Natural killer cell treated with Interleukin-12 subunit alpha and Interleukin-12 subunit beta and Interleukin-15 and Interleukin-18, amount 100 ng/mL, for 72 hours (primary cell): Measurements from ENCODE around the gene ZNF521. TPM values are rescaled to one million over a fixed set of nuclear protein-coding genes. Genes with fewer than 3 reads are reported as not detected.
A peak's percentile ranks its signal among the peaks of the same experiment; 100 is the strongest.

ENCODE experiments used
- ATAC-seq, 2 donors: fragments of 150-1000 bp; cut with Tn5 transposase in 1 of 2; sonication (Bioruptor Pico), chemical (Tn5 transposase) in 1 of 2; 2 replicates each; pipeline ENCODE4 v1.10.0; 2021
- DNase-seq: peaks from one replicate; pipeline ENCODE4 v3.0.0; 2022; ENCODE audit warnings: low spot score
- H3K27ac Mint-ChIP-seq, 2 donors: 1 replicate in 1 of 2; 2 replicates in 1 of 2; pipeline ENCODE4 v1.8.0; 2022; ENCODE audit warnings: mixed read lengths in 2 of 2, mild to moderate bottlenecking in 1 of 2, moderate library complexity in 1 of 2
- H3K27me3 Mint-ChIP-seq, 2 donors: 1 replicate in 1 of 2; 2 replicates in 1 of 2; pipeline ENCODE4 v1.8.0; 2022; ENCODE audit warnings: mixed read lengths in 2 of 2
- H3K36me3 Mint-ChIP-seq: one replicate; pipeline ENCODE4 v1.8.0; 2022; ENCODE audit warnings: mixed read lengths
- H3K4me1 Mint-ChIP-seq, 2 donors: 1 replicate in 1 of 2; 2 replicates in 1 of 2; pipeline ENCODE4 v1.8.0; 2022; ENCODE audit warnings: low read depth in 2 of 2, mixed read lengths in 2 of 2, mild to moderate bottlenecking in 1 of 2
- H3K4me3 Mint-ChIP-seq: one replicate; pipeline ENCODE4 v1.8.0; 2022; ENCODE audit warnings: mixed read lengths
- H3K9me3 Mint-ChIP-seq: 2 replicates; pipeline ENCODE4 v1.8.0; 2022; ENCODE audit warnings: mixed read lengths
- total RNA-seq, 2 donors: library from RNA; stranded (reverse); gene quantifications; one replicate each; pipeline ENCODE4 v1.2.3, GENCODE V29; 2022

ZNF521 gene
- total RNA-seq, 2 donors from 2014 or later = 1.8 TPM; not detected in 1

- H3K27me3 Mint-ChIP-seq = peaks cover 3 to 5% of the 10 kb centered on the region in 2 donors
- no peak overlapping the region for H3K27ac Mint-ChIP-seq
- ATAC-seq (no peak), DNase-seq (no peak)
- H3K36me3 Mint-ChIP-seq = no peaks in the 10 kb centered on the region
- peaks cover 4% of the 10 kb centered on the region for H3K9me3 Mint-ChIP-seq
- no peaks in the 10 kb centered on the region for H3K4me1 Mint-ChIP-seq
- H3K4me3 Mint-ChIP-seq = no peak overlapping the region
Measured at GRCh38 chr18:25244924-25245698, 106.9 kb downstream of the ZNF521 start.

- H3K27me3 Mint-ChIP-seq = peaks cover 3 to 5% of the 10 kb centered on the region in 2 donors
- H3K9me3 Mint-ChIP-seq = peaks cover 4% of the 10 kb centered on the region
- no peaks in the 10 kb centered on the region for H3K36me3 Mint-ChIP-seq
- ATAC-seq (peak in 1 of 2 donors; percentile 11), DNase-seq (no peak)
- H3K4me1 Mint-ChIP-seq = no peaks in the 10 kb centered on the region
- no peak overlapping the region for H3K4me3 Mint-ChIP-seq
- no peak overlapping the region for H3K27ac Mint-ChIP-seq
Measured at GRCh38 chr18:25244170-25244569, 107.8 kb downstream of the ZNF521 start.

- no peak for ATAC-seq
- no peak overlapping the region for H3K4me3 Mint-ChIP-seq
- H3K4me1 Mint-ChIP-seq = no peaks in the 10 kb centered on the region
- H3K36me3 Mint-ChIP-seq = no peaks in the 10 kb centered on the region
- peaks cover 3 to 5% of the 10 kb centered on the region in 2 donors for H3K27me3 Mint-ChIP-seq
- no peak overlapping the region for H3K27ac Mint-ChIP-seq
- peaks cover 4% of the 10 kb centered on the region for H3K9me3 Mint-ChIP-seq
- no peak for DNase-seq
Measured at GRCh38 chr18:25243754-25244153, 108.2 kb downstream of the ZNF521 start.

- Mint-ChIP-seq H3K4me3 (no peak overlapping the region), H3K27ac (no peak overlapping the region), H3K36me3 (no peaks in the 10 kb centered on the region), H3K27me3 (peaks cover 3 to 5% of the 10 kb centered on the region in 2 donors), H3K9me3 (peaks cover 4% of the 10 kb centered on the region), H3K4me1 (no peaks in the 10 kb centered on the region)
- DNase-seq = no peak
- no peak for ATAC-seq
Measured at GRCh38 chr18:25243257-25243656, 108.7 kb downstream of the ZNF521 start.

GRCh38 chr18:25240420-25240770, 111.6 kb downstream of the ZNF521 start:
- no peak overlapping the region for H3K27ac Mint-ChIP-seq
- no peaks in the 10 kb centered on the region for H3K4me1 Mint-ChIP-seq
- no peaks in the 10 kb centered on the region for H3K9me3 Mint-ChIP-seq
- ATAC-seq (no peak), DNase-seq (no peak)
- peaks cover 0 to 5% of the 10 kb centered on the region in 2 donors for H3K27me3 Mint-ChIP-seq
- H3K36me3 Mint-ChIP-seq = no peaks in the 10 kb centered on the region
- no peak overlapping the region for H3K4me3 Mint-ChIP-seq

- DNase-seq (no peak), ATAC-seq (no peak)
- H3K27ac Mint-ChIP-seq = no peak overlapping the region
- H3K36me3 Mint-ChIP-seq = no peaks in the 10 kb centered on the region
- H3K9me3 Mint-ChIP-seq = no peaks in the 10 kb centered on the region
- H3K4me3 Mint-ChIP-seq = no peak overlapping the region
- H3K4me1 Mint-ChIP-seq = no peaks in the 10 kb centered on the region
- H3K27me3 Mint-ChIP-seq = peaks cover 0 to 5% of the 10 kb centered on the region in 2 donors
Measured at GRCh38 chr18:25239581-25240419, 112.2 kb downstream of the ZNF521 start.

- no peak for DNase-seq
- no peaks in the 10 kb centered on the region for H3K4me1 Mint-ChIP-seq
- no peak for ATAC-seq
- no peak overlapping the region for H3K4me3 Mint-ChIP-seq
- no peaks in the 10 kb centered on the region for H3K9me3 Mint-ChIP-seq
- no peaks in the 10 kb centered on the region for H3K36me3 Mint-ChIP-seq
- no peak overlapping the region for H3K27ac Mint-ChIP-seq
- H3K27me3 Mint-ChIP-seq = peaks cover 0 to 4% of the 10 kb centered on the region in 2 donors
Measured at GRCh38 chr18:25239151-25239550, 112.8 kb downstream of the ZNF521 start.

GRCh38 chr18:25237571-25238267, 114.2 kb downstream of the ZNF521 start:
- Mint-ChIP-seq H3K27ac (no peak overlapping the region), H3K36me3 (no peaks in the 10 kb centered on the region)
- ATAC-seq = no peak

GRCh38 chr18:25236736-25237135, 115.2 kb downstream of the ZNF521 start:
- DNase-seq (no peak), ATAC-seq (no peak)
- no peak overlapping the region for H3K27ac Mint-ChIP-seq
- H3K36me3 Mint-ChIP-seq = no peaks in the 10 kb centered on the region
- peaks cover 0 to 4% of the 10 kb centered on the region in 2 donors for H3K4me1 Mint-ChIP-seq
- H3K9me3 Mint-ChIP-seq = no peaks in the 10 kb centered on the region
- no peak overlapping the region for H3K4me3 Mint-ChIP-seq
- H3K27me3 Mint-ChIP-seq = peaks cover 0 to 5% of the 10 kb centered on the region in 2 donors

More at GRCh38 chr18:25237571-25238267, 114.2 kb downstream of the ZNF521 start:
- no peak overlapping the region for H3K4me3 Mint-ChIP-seq
- H3K4me1 Mint-ChIP-seq = peaks cover 0 to 4% of the 10 kb centered on the region in 2 donors
- no peaks in the 10 kb centered on the region for H3K9me3 Mint-ChIP-seq
- H3K27me3 Mint-ChIP-seq = peaks cover 0 to 5% of the 10 kb centered on the region in 2 donors
- no peak for DNase-seq

GRCh38 chr18:25235401-25236042, 116.4 kb downstream of the ZNF521 start:
- Mint-ChIP-seq H3K27me3 (peaks cover 0 to 5% of the 10 kb centered on the region in 2 donors), H3K4me3 (no peak overlapping the region), H3K36me3 (no peaks in the 10 kb centered on the region), H3K4me1 (peaks cover 0 to 4% of the 10 kb centered on the region in 2 donors), H3K27ac (no peak overlapping the region), H3K9me3 (no peaks in the 10 kb centered on the region)
- DNase-seq (no peak), ATAC-seq (no peak)

- no peak for DNase-seq
- peaks cover 0 to 5% of the 10 kb centered on the region in 2 donors for H3K27me3 Mint-ChIP-seq
- no peak overlapping the region for H3K4me3 Mint-ChIP-seq
- no peak overlapping the region for H3K27ac Mint-ChIP-seq
- ATAC-seq = no peak
- H3K4me1 Mint-ChIP-seq = peaks cover 0 to 4% of the 10 kb centered on the region in 2 donors
- no peaks in the 10 kb centered on the region for H3K36me3 Mint-ChIP-seq
- H3K9me3 Mint-ChIP-seq = no peaks in the 10 kb centered on the region
Measured at GRCh38 chr18:25234740-25235345, 117.1 kb downstream of the ZNF521 start.

- ATAC-seq (no peak), DNase-seq (no peak)
- Mint-ChIP-seq H3K9me3 (no peaks in the 10 kb centered on the region), H3K4me1 (peaks cover 0 to 4% of the 10 kb centered on the region in 2 donors), H3K36me3 (no peaks in the 10 kb centered on the region), H3K4me3 (no peak overlapping the region), H3K27ac (no peak overlapping the region), H3K27me3 (peaks cover 0 to 5% of the 10 kb centered on the region in 2 donors)
Measured at GRCh38 chr18:25234322-25234639, 117.7 kb downstream of the ZNF521 start.
